Islet of Langerhans (tissue), 1 donor: Measurements from ENCODE around the gene PKMYT1.
"Not testable (repeated sequence)": the region's sequence is repeated elsewhere in the genome, so short reads cannot be mapped to it uniquely, and the experiment has no call there.

ENCODE experiments used
- FAIRE-seq: peaks from one replicate; lab custom pipeline; 2011; peaks lifted over from hg19 to GRCh38; lab: Jason Lieb, UNC

Gene PKMYT1

GRCh38 chr16:2959206-2959605 is 21.0 kb downstream of the PKMYT1 start:
- no peak for FAIRE-seq

- no peak for FAIRE-seq
Observed at GRCh38 chr16:2956579-2956956, 23.7 kb downstream of the PKMYT1 start.

- no peak for FAIRE-seq
Observed at GRCh38 chr16:2955779-2956578, 24.3 kb downstream of the PKMYT1 start.

- no peak for FAIRE-seq
Observed at GRCh38 chr16:2955438-2955778, 24.8 kb downstream of the PKMYT1 start.

GRCh38 chr16:2954656-2955381 is 25.4 kb downstream of the PKMYT1 start:
- no peak for FAIRE-seq

GRCh38 chr16:2953706-2954627 is 26.3 kb downstream of the PKMYT1 start:
- no peak for FAIRE-seq

GRCh38 chr16:2952679-2953078 is 27.6 kb downstream of the PKMYT1 start:
- FAIRE-seq = no peak

GRCh38 chr16:2950773-2951172 is 29.5 kb downstream of the PKMYT1 start:
- no peak for FAIRE-seq

- no peak for FAIRE-seq
Observed at GRCh38 chr16:2950353-2950724, 29.9 kb downstream of the PKMYT1 start.

GRCh38 chr16:2949705-2950352 is 30.4 kb downstream of the PKMYT1 start:
- FAIRE-seq = no peak

GRCh38 chr16:2948807-2949704 is 31.2 kb downstream of the PKMYT1 start:
- FAIRE-seq = no peak

GRCh38 chr16:2946649-2947048 is 33.6 kb downstream of the PKMYT1 start:
- FAIRE-seq = no peak

GRCh38 chr16:2943716-2944115 is 36.5 kb downstream of the PKMYT1 start:
- FAIRE-seq = not testable (repeated sequence)

- FAIRE-seq = no peak
Observed at GRCh38 chr16:2942045-2942444, 38.2 kb downstream of the PKMYT1 start.

GRCh38 chr16:2939968-2940367 is 40.3 kb downstream of the PKMYT1 start:
- FAIRE-seq = no peak

GRCh38 chr16:2938206-2938605 is 42.0 kb downstream of the PKMYT1 start:
- no peak for FAIRE-seq

GRCh38 chr16:2937170-2937569 is 43.1 kb downstream of the PKMYT1 start:
- FAIRE-seq = no peak

- no peak for FAIRE-seq
Observed at GRCh38 chr16:2936436-2937011, 43.7 kb downstream of the PKMYT1 start.

- FAIRE-seq = no peak
Observed at GRCh38 chr16:2934450-2934849, 45.8 kb downstream of the PKMYT1 start.

GRCh38 chr16:2933701-2934100 is 46.5 kb downstream of the PKMYT1 start:
- FAIRE-seq = no peak

GRCh38 chr16:2933136-2933535 is 47.1 kb downstream of the PKMYT1 start:
- no peak for FAIRE-seq
